Activated CD8-positive, alpha-beta memory T cell treated with anti-CD3 and anti-CD28 coated beads for 48 hours (primary cell): ENCODE data around the gene OPRL1.

Experiments
- DNase-seq, 3 experiments: peaks; one replicate each; pipeline ENCODE4 v3.0.0-alpha.2; 2020; ENCODE audit warnings: low read depth in 2 of 3, low spot score in 2 of 3

The OPRL1 gene

DNA sequence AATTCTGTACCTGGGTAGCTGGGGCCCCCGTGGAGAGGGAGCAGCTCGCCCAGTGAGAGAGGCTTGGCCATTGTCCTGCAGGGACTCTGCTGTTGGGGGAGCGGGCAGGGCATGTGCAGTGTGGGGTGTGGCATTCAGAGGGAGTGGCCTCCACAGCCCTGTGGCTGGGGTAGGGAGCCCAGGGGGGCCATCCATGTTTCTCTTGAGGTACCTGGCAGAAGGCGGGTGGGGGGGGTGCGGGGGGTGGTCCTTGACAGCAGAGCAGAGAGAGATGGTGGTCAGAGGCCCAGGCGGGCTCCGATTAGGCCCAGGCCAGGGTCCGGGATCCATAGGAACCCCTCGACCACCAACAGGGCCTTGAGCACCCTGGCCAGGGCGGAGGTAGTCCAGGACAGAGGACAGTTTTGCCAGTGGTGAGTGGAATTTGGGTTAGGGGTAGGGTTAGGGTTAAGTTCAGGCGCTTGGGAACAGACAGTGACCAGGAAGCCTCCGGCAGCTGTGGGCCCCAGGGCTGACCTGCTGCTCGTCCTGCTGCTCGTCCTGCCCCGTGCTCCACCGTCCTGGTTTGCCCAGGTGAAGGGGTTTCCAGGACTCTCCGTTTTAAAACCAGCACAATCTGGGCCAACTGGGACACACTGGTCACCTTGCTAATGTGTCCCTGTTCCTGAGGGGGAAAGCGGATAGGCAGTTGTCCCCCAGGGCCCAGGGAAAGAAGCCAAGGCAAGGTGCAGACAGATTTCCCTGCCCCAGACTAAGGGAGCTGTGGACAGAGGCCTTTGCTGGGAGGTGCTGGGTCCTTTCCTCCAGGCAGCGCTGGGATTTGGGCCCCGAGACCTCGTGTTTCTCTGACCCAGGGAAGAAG is 59.5 kb downstream of the OPRL1 start:
- no peak for DNase-seq

DNA sequence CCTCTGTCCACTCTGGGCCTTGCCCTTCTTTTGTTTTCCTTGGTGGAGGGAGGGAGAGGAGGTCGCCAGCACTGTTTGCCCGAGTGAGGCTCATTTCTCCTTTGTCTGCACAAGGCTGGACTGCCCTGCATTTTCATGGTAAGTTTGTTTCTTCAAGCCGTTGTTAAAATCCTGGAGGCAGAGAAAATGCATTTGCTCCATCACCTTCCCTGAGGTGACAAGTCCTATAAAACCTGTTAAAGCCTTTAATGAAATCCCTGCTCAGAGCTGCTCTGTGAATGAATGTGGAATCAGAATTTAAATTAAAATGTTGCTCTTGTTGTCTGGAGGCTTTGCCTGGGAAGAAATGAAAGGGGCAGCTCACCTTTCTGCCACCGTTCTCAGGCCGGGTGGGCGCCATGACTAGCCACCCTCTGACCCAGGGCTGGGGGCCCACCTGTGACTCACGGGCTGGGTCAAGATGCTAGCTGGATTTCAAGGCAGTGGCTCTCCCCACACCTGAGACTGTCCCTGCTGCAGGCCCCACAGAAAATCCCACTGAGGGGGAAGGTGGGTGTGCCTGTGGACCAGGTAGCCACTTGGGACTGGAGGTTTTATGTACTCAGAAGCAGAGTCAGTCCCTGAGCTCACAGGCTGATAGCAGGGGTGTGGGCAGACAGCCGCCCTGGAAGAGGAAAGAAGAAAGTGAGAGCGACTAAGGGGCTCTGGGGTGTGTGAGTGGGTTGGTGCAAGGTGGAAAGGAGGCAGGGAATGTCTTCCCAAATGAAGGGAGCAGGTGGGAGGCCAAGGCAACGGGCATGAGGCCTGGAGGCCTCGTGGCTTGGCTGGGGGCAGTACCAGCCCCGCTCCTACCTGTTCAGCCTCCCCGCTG is 60.4 kb downstream of the OPRL1 start:
- DNase-seq: no peak

DNA sequence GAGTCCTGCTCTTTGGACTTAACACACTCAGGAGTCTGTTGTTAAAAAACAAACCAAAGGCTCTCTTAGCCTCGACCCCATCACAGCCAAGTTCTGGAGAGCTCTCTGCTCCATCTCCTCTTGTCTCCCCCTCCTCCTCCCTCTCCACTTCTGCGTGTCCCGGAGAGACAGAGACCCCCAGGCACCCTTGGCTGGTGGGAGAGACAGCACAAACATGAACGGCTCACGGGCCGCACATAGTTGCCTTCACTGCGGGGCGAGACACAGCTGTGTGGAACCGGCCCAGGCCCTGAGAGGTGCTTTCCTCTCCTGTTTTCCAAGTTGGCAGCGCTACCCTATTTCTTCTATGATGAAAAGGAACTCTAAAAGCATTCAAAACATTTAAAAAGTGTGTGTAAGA is 61.1 kb downstream of the OPRL1 start:
- no peak for DNase-seq

DNA sequence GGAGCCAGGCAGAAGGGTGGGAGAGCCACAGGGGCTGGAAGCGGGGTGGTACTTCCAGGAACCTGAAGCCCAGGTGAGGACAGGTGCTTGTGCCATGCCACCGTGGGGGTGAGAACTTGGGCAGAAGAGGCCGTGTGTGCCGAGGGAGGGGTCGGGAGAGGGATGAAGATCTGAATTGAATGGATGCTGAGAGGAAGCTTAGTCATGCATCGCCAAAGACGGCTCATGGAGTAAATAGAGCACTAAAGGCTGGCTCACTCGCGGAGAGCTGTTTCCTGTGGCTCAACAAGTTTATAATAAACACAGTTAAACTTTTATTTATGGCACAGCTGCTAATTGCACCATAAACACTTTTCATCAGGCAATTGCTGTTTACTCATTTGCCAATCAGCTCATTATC is 62.7 kb downstream of the OPRL1 start:
- DNase-seq: no peak

DNA sequence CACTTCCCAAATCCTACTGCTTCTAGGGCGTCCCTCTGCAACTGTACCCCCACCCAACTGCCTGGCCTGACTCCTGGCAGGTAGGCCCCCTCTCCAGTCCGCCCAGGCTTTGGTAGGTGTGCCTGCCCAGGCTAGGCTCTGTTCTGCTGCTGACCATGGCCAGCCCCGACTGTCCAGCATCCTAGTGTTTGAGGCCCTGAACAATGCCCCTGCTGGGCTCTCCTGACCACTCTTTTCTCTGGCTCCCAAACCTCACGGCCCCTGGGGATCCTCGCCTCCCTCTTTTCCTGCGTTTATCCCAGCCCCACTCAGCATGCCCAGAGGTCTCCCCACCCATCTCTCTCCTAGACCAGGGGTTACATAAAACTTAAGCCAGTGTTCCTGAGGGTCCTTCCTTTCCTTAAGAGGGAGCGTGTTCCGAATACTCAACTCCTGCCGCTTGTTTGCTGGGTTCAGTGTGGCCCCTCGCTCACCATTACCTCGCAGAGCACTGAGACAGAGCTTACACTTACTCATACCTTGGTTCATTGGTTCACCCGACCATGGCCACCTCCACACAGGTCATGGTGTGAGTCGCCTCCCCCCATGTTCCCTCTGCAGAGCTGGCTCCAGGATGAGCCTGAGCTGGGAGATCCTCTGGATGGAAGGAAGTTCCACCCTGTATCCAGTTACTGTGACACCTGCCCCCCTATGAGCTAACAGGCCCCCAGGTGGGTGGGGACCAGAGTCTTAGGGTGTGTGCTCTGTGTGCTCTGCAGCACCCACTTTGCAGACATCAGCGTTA is 63.3 kb downstream of the OPRL1 start:
- DNase-seq: no peak

DNA sequence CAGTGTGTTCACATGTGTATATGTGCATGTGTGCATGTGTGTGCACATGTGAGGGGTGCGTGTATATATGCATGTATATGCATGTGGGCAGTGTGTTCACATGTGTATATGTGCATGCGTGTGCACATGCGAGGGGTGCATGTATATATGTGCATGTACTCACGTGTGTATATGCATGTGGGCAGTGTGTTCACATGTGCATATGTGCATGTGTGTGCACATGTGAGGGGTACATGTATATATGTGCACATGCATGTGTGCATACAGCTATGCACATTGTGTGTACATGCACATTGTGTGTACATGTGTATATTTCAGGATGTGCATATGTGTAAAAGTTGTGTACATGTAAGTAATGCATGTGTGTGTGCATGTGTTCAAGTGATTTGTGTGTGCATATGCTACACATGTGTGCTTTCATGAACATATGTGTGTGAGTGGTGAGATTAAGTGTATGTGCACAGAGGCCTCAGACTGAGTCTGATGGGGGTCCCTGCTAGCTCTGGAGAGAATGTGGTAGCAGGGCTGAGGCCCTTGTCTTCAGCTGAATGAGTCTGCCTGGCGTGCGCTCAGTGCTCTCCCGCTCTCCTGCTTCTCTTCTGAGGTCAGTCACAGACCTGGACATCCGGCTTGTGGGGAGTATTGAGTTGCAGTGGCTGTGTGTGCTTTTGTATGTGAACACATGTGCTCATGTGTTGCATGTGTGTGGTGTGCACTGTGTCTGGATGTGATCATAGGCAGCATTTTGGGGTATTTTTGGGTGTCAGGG is 64.4 kb downstream of the OPRL1 start:
- DNase-seq: no peak

DNA sequence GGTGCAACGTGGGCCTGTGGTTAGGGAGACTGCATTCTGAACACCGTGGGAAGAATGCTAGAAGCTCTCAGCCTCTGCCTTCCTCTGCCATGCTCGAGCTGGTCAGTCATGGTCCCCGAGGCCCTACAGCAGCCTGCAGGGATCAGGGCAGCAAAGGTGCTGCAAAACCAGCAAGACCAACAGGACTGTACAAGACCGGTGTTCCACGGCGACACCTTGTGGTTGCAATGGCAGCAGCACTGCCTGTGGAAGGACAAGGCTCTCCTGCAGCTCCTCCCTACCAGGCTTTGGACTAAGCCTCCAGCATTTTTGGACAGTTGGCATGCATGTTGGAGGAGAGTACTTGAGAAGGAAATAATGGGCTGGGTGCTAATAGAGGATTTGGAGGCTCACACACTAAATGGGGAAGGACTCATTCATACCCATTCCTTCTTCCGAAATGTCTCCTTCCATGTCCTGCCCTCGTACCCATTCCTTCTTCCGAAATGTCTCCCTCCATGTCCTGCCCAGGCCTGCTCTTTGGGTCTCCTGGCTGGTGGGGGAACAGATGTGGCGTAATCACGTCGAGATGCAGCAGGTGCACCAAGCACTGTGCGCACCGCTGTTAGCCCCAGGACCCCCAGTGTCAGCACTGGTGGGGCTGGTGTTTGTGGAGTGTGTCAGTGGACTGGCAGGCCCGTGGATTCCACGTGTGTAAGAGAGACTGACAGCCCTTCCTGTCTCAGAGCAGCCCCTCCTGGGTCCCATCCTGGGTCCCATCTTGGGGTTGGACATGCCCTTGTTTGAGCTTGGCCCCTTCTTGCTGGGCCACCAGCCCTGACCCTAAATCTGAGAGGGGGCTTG is 65.8 kb downstream of the OPRL1 start:
- DNase-seq: no peak

DNA sequence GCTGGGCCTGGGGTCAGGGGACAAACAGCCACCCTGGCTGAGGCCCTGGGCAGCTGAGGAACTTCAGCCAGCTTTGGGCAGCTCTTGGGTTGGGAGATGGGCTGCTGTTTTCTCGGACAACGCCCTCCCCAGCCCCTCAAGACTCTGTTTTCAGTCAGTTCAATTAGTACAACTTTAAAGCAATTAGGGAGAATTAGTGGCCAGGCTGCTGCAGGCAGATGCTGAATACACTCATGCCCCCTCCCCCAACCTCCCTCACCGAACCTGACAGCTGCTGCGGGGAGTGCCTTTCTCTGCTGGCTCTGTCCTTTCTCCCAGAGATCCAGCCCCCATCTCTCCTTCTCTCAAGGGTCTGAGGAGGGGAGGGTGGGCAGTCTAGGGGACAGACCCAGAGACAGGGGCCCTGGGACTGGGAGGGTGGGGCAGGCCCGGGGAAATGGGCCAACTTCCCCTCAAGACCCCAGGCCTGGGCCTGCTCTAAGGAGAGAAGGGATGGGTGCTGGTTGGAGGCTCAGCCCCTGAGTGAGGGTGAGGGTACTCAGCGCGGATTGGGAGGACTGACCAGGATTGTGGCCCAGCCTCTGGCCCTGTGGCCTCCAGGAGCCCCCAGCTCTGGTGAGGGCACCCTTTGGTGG is 66.5 kb downstream of the OPRL1 start:
- DNase-seq: no peak

DNA sequence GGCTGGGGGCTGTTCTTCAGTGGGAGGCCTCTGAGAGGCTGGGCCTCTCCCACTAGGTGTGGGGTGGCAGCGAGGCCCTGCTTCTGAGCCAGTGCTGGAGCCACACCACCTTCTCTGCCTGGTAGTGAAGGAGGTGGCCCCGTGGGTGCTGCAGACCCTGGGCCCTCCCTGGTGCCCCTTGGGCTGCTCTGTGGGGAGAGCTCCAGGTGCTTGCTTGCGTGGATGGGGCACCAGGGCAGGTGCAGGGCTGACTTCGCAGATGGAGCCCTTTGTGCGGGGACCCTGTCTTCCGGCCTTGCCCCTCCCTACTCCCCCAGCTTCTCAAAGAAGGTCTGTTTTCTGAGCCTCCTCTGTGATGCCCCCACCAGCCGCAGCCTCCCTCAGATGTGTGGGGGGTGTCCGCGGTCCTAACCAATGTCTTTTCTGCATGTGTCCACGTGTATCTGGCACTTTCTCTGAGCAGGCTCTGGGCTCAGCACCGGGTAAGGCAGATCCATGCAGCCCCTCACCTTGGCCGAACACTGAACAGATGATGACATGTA is 67.1 kb downstream of the OPRL1 start:
- DNase-seq: no peak

DNA sequence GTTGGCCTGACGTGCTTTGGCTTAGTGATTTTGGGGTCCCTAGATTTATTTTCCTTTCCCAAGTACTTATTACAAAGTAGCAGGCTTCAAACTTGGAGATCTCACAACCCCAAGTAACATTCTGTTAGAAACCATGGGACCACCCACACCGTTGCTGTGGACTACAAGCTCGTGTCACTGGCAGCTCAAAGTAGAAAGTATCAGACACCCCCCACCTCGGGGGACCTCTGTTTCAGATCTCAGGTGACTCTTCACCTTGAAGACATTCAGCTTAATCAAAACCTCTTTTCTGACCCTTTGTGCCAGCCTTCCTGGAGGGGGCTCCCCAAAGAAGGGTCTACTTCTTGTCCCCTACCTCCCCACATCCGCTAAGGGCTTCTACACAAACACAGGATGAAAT is 68.7 kb downstream of the OPRL1 start:
- DNase-seq: no peak

DNA sequence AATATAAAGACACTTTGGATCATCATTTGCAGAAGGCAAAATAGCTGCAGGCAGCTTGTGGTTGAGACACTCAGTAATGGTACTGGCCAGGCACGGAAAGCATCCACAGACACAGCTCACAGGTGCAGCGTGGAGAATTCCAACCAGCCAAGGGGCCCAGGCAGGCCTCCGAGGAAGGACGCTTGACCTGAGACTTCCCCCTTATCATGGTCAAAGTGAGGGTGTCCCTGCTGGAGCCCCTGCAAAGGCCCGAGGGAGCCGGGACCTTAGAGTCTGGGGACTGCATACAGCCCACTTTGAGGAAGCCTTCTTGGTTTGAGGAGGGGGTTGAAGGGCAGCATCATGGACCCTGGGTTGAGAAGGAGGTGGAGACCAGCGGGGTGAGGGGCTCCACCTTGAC is 69.3 kb downstream of the OPRL1 start:
- no peak for DNase-seq

DNA sequence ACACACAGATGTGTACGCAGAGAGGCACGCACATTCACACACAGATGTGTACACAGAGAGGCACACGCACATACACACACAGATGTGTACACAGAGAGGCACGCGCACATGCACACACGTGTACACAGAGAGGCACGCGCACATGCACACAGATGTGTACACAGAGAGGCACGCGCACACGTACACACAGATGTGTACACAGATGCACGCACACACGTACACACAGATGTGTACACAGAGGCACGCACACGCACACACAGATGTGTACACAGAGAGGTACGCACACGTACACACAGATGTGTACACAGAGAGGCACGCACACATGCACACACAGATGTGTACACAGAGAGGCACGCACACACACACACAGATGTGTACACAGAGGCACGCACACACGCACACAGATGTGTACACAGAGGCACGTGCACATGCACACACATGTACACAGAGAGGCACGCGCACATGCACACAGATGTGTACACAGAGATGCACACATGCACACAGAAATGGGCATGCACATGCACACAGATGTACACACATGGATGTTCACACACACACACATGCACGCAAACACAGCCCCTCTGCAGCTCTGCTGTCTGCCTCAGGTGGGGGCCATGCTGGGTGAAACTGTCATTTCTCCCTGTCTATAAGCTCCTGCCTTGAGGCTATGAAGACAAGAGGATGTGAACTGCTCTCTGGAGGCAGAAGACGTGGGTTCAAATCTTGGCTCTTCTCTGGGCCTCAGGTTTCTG is 70.1 kb downstream of the OPRL1 start:
- no peak for DNase-seq
